GM12878 (cell line): ENCODE measurements around the gene PCBD1. TPM values are rescaled to one million over a fixed set of nuclear protein-coding genes. Genes with fewer than 3 reads are reported as not detected.

Experiments used
- ATAC-seq: fragments of 200-7000 bp; cut with Tn5 transposase; 3 replicates; pipeline ENCODE4 v1.9.1; 2020; ENCODE audit warnings: mild to moderate bottlenecking, moderate library complexity
- BruUV-seq: library from RNA; stranded (reverse); fragments of 400-500 nt; replicated peaks from 2 replicates; lab custom pipeline; 2021; lab: Mats Ljungman, UMichigan
- CTCF ChIA-PET: fragments of 300-600 bp; sonication (Branson Sonifier 250); formaldehyde crosslinking; extraction: SDS; loops from one replicate; lab custom pipeline; 2021; ENCODE audit warnings: inconsistent platforms; lab: Yijun Ruan, JAX
- POLR2A ChIA-PET: fragments of 350-600 bp; formaldehyde crosslinking; extraction: SDS; loops from one replicate; lab custom pipeline; 2021; ENCODE audit warnings: inconsistent platforms; lab: Charles Lee
- RAD21 ChIA-PET: fragments of 300-600 bp; sonication (Branson Sonifier 250); formaldehyde crosslinking; loops from one replicate; lab custom pipeline; 2023; ENCODE audit warnings: antibody characterized with exemption; ENCODE audit not compliant: unreplicated experiment; lab: Charles Lee
- SMC1A ChIA-PET: fragments of 300-600 bp; sonication (Branson Sonifier 250); formaldehyde crosslinking; loops from one replicate; lab custom pipeline; 2023; ENCODE audit not compliant: unreplicated experiment, uncharacterized antibody; lab: Charles Lee
- DNase-seq: peaks from one replicate; pipeline ENCODE4 v3.0.0-alpha.2; 2011; ENCODE audit warnings: low read depth, low spot score
- FAIRE-seq: peaks from 3 replicates; lab custom pipeline; 2011; peaks lifted over from hg19 to GRCh38; lab: Jason Lieb, UNC
- H2AFZ ChIP-seq: 2 replicates; pipeline ENCODE4 v1.6.0; 2011; ENCODE audit warnings: low read depth, low read length, control low read depth; ENCODE audit not compliant: control insufficient read depth
- H3K27ac ChIP-seq: 2 replicates; pipeline ENCODE4 v1.5.1; 2011; ENCODE audit warnings: control low read depth; ENCODE audit not compliant: control insufficient read depth, insufficient read depth
- H3K27me3 ChIP-seq, 2 experiments: replicated peaks in 1 of 2; 2 replicates each; pipeline versions ENCODE4 v1.6.0 to v1.6.1; 2011; ENCODE audit warnings: low read length in 1 of 2; ENCODE audit not compliant: control insufficient read depth in 2 of 2, insufficient read depth in 2 of 2
- H3K36me3 ChIP-seq, 2 experiments: 2 replicates each; pipeline ENCODE4 v1.5.1; 2011; ENCODE audit warnings: low read length in 1 of 2; ENCODE audit not compliant: control insufficient read depth in 2 of 2, insufficient read depth in 2 of 2
- H3K4me1 ChIP-seq: 2 replicates; pipeline ENCODE4 v1.6.1; 2011; ENCODE audit warnings: mild to moderate bottlenecking, low read length, moderate library complexity, mixed read lengths; ENCODE audit not compliant: control insufficient read depth, insufficient read depth
- H3K4me2 ChIP-seq: 2 replicates; pipeline ENCODE4 v1.6.0; 2011; ENCODE audit warnings: control low read depth; ENCODE audit not compliant: control insufficient read depth, insufficient read depth
- H3K4me3 ChIP-seq: fragments of 200-600 bp; sonication (generic); 2 replicates; pipeline ENCODE4 v1.5.1; 2016
- H3K79me2 ChIP-seq: 2 replicates; pipeline ENCODE4 v1.6.0; 2011; ENCODE audit warnings: low read length; ENCODE audit not compliant: control insufficient read depth, insufficient read depth
- H3K9ac ChIP-seq: 2 replicates; pipeline ENCODE4 v1.8.0; 2011; ENCODE audit warnings: low read length, control low read depth, mixed read lengths; ENCODE audit not compliant: control insufficient read depth, insufficient read depth
- H3K9me3 ChIP-seq: replicated peaks from 3 replicates; pipeline ENCODE4 v1.5.1; 2011; ENCODE audit warnings: mild to moderate bottlenecking, low read length; ENCODE audit not compliant: control insufficient read depth, insufficient read depth
- H4K20me1 ChIP-seq: 2 replicates; pipeline ENCODE4 v1.6.0; 2011; ENCODE audit not compliant: control insufficient read depth, insufficient read depth
- ATF2 ChIP-seq: IDR thresholded peaks from 2 replicates; pipeline ENCODE4 v1.6.1; 2012; ENCODE audit warnings: low read length, inconsistent platforms
- BCL3 ChIP-seq: IDR thresholded peaks from 2 replicates; pipeline ENCODE4 v1.6.1; 2011; ENCODE audit warnings: borderline replicate concordance, low read depth, mild to moderate bottlenecking, moderate library complexity, low read length; ENCODE audit not compliant: insufficient read depth, poor library complexity, severe bottlenecking
- CBX3 ChIP-seq: fragments of 200-600 bp; sonication (generic); IDR thresholded peaks from 2 replicates; pipeline ENCODE4 v1.6.1; 2016; ENCODE audit warnings: low read depth, borderline replicate concordance
- EED ChIP-seq: sonication (generic); IDR thresholded peaks from 2 replicates; pipeline ENCODE4 v1.6.1; 2016; ENCODE audit warnings: antibody characterized with exemption, low read depth
- ELK1 ChIP-seq: IDR thresholded peaks from 2 replicates; pipeline ENCODE4 v1.6.1; 2012; ENCODE audit warnings: low read depth, low read length, improper control_type of control experiment
- MLLT1 ChIP-seq: fragments of 450-650 bp; IDR thresholded peaks from 2 replicates; pipeline ENCODE4 v1.6.1; 2016; ENCODE audit warnings: mild to moderate bottlenecking
- PBX3 ChIP-seq: IDR thresholded peaks from 2 replicates; pipeline ENCODE4 v1.6.1; 2011; ENCODE audit warnings: mild to moderate bottlenecking, low read depth, low read length, moderate library complexity; ENCODE audit not compliant: insufficient replicate concordance
- POLR2AphosphoS5 ChIP-seq: IDR thresholded peaks from 2 replicates; pipeline ENCODE4 v1.6.1; 2011; ENCODE audit warnings: mild to moderate bottlenecking, low read length, inconsistent platforms
- RB1 ChIP-seq: fragments of 450-650 bp; formaldehyde crosslinking; IDR thresholded peaks from 2 replicates; pipeline ENCODE4 v1.6.1; 2017; ENCODE audit warnings: mild to moderate bottlenecking, borderline replicate concordance
- SMAD5 ChIP-seq: IDR thresholded peaks from 2 replicates; pipeline ENCODE4 v1.6.1; 2016; ENCODE audit warnings: antibody characterized with exemption, low read depth
- SMC3 ChIP-seq: IDR thresholded peaks from 2 replicates; pipeline ENCODE4 v1.6.1; 2011; ENCODE audit warnings: low read length, improper control_type of control experiment, borderline replicate concordance
- SRF ChIP-seq, 2 experiments: IDR thresholded peaks; 2 replicates each; pipeline ENCODE4 v1.6.1; 2011; ENCODE audit warnings: low read depth in 2 of 2, low read length in 2 of 2, mild to moderate bottlenecking in 1 of 2, moderate library complexity in 1 of 2
- WRNIP1 ChIP-seq: IDR thresholded peaks from 2 replicates; pipeline ENCODE4 v1.6.1; 2011; ENCODE audit warnings: low read depth, low read length, improper control_type of control experiment, borderline replicate concordance
- ZBED1 ChIP-seq: IDR thresholded peaks from 2 replicates; pipeline ENCODE4 v1.6.1; 2016; ENCODE audit warnings: borderline replicate concordance
- ZNF24 ChIP-seq: fragments of 450-650 bp; IDR thresholded peaks from 2 replicates; pipeline ENCODE4 v1.6.1; 2017; ENCODE audit warnings: antibody characterized with exemption, mild to moderate bottlenecking
- WGBS: methylation state at CpG from one replicate; pipeline ENCODE4 v1.1.6; 2016; ENCODE audit warnings: low lambda C conversion rate; ENCODE audit not compliant: insufficient replicate concordance, insufficient coverage; ENCODE audit errors: missing lambda C conversion rate; 5-methylcytosine and 5-hydroxymethylcytosine counted together
- in situ Hi-C: fragments of 300-500 bp; cut with MboI; formaldehyde crosslinking; loops from 9 replicates; pipeline ENCODE4 v1.14.3; 2018; ENCODE audit warnings: mixed read lengths
- intact Hi-C: fragments of 100-400 bp; cut with micrococcal nuclease; formaldehyde crosslinking; loops from one replicate; pipeline ENCODE4 v1.14.2; 2022; ENCODE audit not compliant: unreplicated experiment
- polyA plus RNA-seq, 11 experiments: library from polyadenylated mRNA; depleted of rRNA in 4 of 11; unstranded in 6 of 11; stranded (reverse) in 5 of 11; fragments of >200 nt; fragmentation: Nextera tagmentation in 4 of 11; fragmentation: Illumina TruSeq in 1 of 11; extraction: Ambion mirVana in 4 of 11; extraction: Trizol in 1 of 11; gene quantifications; 1 replicate in 1 of 11; 2 replicates in 10 of 11; pipeline versions ENCODE4 v1.2.1 to v1.2.3, GENCODE V29; 2011 to 2016; ENCODE audit warnings: inconsistent platforms in 2 of 11, missing spikeins in 2 of 11, low read depth in 1 of 11
- total RNA-seq, 4 experiments: library from RNA; depleted of rRNA in 3 of 4; stranded (reverse); fragments of >200 nt in 3 of 4; fragmentation: Illumina TruSeq in 1 of 4; extraction: Trizol in 1 of 4; gene quantifications; 2 replicates each; pipeline versions ENCODE4 v1.2.1 to v1.2.3, GENCODE V29; 2013 to 2021

The PCBD1 gene
- total and polyA plus RNA-seq, 10 of the 15 experiments (the other 5 are each of a cell fraction or from before 2014, with no cell fraction given), result 5.6 to 66.8 (median 34.2) TPM

- no peak for TF ChIP-seq WRNIP1
Observed at GRCh38 chr10:70907637-70908405, 19.5 kb upstream of the PCBD1 start (continued).

- TF ChIP-seq RB1, result no peak
- TF ChIP-seq ELK1, result no peak
- no peak for TF ChIP-seq SRF (IDR thresholded peaks at IDR 0.05; ENCODE audit: low read depth in 2 of 2, low read length in 2 of 2)
- no peak for TF ChIP-seq EED
- TF ChIP-seq SMC3, result no peak
- no peak for TF ChIP-seq CBX3
- no peak for TF ChIP-seq BCL3
- TF ChIP-seq ZBED1, result no peak
- no peak for TF ChIP-seq ATF2
- TF ChIP-seq ZNF24, result no peak
- TF ChIP-seq POLR2AphosphoS5, result no peak
- no peak for TF ChIP-seq PBX3
- no peak for TF ChIP-seq SMAD5
- no peak for TF ChIP-seq MLLT1
- H4K20me1 ChIP-seq, result no peaks in the 10 kb centered on the region
- WGBS, result 20% methylated on average over 15 of the region's 15 CpGs
- no peak overlapping the region for H3K4me3 ChIP-seq
- no peaks in the 10 kb centered on the region for H3K36me3 ChIP-seq
- ChIA-PET RAD21 (no interaction called here), SMC1A (no interaction called here), CTCF (no interaction called here), POLR2A (no interaction called here)
- no peak overlapping the region for H3K4me2 ChIP-seq
- H3K27ac ChIP-seq, result no peak overlapping the region
- intact Hi-C loops (no loop called here), in situ Hi-C loops (no loop called here)
- H3K9ac ChIP-seq, result no peak overlapping the region
- peaks cover 0 to 2% of the 10 kb centered on the region in 2 experiments; a peak in 1 of 4 replicates for H3K27me3 ChIP-seq
- BruUV-seq, result no TSS peak
- no peak overlapping the region for H2AFZ ChIP-seq
- no peaks in the 10 kb centered on the region for H3K4me1 ChIP-seq
- no peaks in the 10 kb centered on the region for H3K9me3 ChIP-seq
- H3K79me2 ChIP-seq, result no peaks in the 10 kb centered on the region
- DNase-seq (no peak), ATAC-seq (no peak), FAIRE-seq (no peak)
Observed at GRCh38 chr10:70906953-70907636, 18.7 kb upstream of the PCBD1 start.
